Stimulated activated CD4-positive, alpha-beta T cell treated with anti-CD3 and anti-CD28 coated beads, Interleukin-1b, Interleukin-23, amount 100 ng/mL, for 4 hours (primary cell): ENCODE data around the gene RHEB.
A peak's percentile ranks its signal among the peaks of the same experiment; 100 is the strongest.
"Not testable (repeated sequence)": the region's sequence is repeated elsewhere in the genome, so short reads cannot be mapped to it uniquely, and the experiment has no call there.

Experiments
- DNase-seq, 2 donors: peaks; one replicate each; pipeline ENCODE4 v3.0.0-alpha.2; 2020; ENCODE audit warnings: low read depth in 2 of 2

RHEB gene, protein sequence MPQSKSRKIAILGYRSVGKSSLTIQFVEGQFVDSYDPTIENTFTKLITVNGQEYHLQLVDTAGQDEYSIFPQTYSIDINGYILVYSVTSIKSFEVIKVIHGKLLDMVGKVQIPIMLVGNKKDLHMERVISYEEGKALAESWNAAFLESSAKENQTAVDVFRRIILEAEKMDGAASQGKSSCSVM

DNA sequence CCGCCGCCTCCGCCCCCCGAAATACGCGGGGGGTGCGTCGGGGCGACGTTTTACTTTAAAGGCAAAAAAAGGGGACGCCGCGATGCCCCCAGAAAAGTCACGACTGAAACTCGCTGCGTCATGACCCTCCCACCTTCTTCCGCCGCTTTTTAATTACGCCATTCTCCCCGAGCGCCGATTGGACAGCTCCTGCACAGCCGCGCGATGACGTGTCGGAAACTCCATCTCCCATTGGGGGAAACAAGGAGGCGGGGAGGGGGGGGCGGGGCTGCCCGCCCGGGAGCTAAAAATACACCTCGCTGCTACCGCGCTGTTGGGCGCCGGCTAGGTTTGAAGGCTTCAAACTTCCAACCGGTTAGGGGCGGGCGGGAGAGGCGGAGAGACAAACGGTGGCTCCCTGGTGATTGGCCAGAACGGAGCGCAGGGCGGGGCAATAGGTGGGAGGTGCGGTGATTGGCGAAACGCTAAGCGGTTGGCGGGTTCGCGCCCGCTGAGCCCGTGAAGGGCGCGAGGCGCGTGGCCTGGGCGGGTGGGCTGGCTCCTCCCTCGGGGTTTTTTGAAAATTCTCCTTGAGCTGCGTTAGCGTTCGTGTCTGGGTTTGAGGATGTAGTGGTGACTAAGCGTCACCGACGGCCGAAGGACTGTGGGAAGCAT lies at the start of gene RHEB:
Gene RHEB, minus strand, starts transcription at position 131 of the 654 bp plus-strand sequence. CDS start 384 bp downstream, outside the sequence.
- DNase-seq, result peak; percentile 96 to 98

DNA sequence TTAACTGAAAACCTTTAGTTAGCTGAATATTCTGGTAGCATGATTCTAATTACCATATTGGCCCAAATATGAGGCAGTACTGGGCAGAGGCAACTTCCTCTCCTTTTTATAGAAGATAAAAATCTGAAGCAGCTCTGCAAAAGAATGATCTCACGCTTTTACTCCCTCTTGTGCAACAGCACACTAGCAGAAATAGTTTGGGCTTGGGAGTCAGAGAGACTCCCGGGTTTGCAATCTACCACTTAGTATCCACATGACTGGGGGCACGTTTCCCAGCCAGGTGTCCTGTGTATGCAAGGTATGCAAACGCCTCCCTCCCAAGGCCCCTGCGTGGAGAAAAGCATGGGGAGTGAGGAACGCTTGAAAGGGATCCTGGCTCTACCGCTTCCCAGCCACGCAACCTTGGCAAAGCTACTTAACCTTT lies 47.2 kb upstream of the RHEB start:
- no peak for DNase-seq

DNA sequence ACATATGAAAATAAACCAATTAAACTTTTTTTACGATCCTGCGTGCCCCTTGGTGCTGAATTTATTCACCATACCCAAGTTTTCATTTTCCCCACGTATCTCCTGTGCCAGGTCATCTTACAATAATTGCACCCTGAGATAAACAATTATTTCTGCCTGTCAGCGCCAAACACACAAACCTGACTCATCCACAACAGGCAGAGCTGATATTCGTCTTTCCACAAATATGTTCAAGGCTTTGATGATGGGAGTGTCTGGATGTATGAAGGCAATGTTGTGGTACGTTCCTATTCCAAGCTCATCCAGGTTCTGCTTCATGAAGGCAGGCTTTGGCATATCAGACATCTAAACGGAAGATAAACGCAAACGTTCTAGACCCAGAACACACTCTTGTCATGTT lies 45.8 kb upstream of the RHEB start:
- no peak for DNase-seq

- DNase-seq, result no peak
Measured at GRCh38 chr7:151560243-151560642, 40.5 kb upstream of the RHEB start.

DNA sequence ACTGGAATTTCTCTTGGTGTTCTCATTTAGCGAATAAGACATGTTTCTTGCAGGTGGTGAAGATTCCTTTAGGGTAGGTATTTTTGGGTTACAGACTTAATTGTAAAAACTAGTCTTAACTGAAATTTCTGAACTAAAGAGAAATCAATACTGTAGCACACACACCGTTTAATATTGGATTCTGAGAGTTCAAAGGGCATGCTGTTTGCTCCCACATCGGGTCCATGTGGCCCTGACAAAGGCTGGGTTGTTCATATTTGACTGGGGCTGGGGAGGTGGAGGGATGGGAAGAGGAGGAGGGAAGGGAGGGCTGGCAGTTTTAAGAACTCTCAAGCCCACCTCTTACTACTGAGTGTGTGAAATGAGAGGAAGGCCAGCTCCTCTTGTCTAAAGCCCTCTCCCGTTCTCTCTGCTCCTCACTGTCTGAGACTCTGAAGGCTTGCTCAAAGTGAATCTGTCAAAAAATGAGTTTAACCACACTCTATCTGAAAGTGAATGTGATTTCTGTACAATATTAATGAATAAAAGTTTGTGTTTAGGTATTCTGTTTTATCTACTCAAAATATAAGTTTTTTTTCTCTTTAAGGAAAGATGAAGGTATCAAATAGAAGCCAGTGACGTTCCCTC lies 40.0 kb upstream of the RHEB start:
- no peak for DNase-seq

DNA sequence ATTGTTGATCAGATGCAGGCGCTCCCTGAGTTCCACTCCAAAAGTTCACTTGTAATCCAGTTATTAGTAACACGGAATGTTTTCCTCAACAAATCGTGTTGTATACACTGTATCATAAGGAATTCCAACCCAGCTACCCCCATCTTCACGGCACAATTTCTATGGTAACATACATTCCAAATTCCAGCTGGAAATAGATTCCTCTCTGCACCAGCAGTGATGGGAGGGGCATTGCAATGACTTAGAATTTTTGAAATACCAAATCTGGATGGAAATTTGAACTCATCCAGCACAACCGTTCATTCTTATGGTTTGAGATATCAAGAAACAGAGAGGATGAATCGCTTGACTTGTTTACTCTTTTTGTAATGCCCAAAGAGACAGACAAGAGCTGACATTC lies 38.9 kb upstream of the RHEB start:
- DNase-seq, result no peak

DNA sequence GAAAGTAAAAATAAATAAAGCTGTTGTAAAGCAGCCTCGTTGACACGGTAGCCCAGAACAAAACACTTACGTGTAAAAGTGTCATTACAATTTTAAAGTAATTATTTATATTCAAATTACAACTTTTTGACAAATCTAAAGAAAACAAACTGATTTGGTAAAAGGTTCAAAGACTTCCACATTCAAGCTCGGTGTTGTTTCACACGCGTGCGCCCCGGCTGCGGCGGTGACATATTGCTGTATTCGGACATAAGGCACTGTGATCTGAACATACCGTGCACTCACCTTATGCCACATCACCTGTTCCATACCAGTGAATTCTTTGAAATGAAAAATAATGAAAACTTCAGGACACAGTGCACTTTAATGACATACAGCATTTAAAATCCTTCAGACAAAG lies 36.9 kb upstream of the RHEB start:
- no peak for DNase-seq

GRCh38 chr7:151553356-151553755 lies 33.7 kb upstream of the RHEB start:
- DNase-seq, result no peak

- no peak for DNase-seq
Measured at GRCh38 chr7:151552352-151553028, 32.8 kb upstream of the RHEB start.

DNA sequence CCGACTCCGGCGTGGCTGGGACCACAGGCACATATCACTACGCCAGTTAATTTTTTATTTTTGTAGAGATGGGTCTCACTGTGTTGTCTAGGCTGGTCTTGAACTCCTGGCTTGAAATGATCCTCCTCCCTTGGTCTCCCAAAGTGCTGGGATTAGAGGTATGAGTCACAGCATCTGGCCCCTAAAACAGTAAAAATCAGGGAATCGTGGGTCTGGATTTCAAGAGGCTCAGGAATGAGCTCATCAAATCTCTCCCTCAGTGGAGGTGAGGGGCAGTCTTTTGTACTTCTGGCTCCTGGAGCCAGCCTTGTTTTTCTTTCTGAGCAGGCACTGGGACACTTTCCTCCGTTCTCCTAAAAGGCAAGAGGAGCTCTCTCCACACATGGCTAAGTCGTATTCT lies 32.1 kb upstream of the RHEB start:
- no peak for DNase-seq

- DNase-seq, result no peak
Measured at GRCh38 chr7:151550656-151551286, 31.1 kb upstream of the RHEB start.

DNA sequence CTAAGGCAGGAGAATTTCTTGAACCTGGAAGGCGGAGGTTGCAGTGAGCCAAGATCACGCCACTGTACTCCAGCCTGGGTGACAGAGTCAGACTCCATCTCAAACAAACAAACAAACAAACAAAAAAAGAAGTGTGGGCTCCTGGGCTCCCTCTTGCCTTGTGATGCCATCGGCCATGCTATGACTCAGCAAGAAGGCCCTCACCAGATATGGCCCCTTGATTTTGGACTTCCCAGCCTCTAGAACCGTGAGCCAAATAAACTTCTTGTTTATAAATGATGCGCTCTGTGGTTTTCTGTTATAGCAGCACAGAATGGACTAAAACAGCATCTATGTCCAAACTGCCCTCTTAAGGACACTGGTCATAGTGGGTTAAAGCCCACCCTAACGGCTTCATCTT lies 29.9 kb upstream of the RHEB start:
- DNase-seq, result no peak

- DNase-seq, result no peak
Measured at GRCh38 chr7:151549083-151549482, 29.4 kb upstream of the RHEB start.

DNA sequence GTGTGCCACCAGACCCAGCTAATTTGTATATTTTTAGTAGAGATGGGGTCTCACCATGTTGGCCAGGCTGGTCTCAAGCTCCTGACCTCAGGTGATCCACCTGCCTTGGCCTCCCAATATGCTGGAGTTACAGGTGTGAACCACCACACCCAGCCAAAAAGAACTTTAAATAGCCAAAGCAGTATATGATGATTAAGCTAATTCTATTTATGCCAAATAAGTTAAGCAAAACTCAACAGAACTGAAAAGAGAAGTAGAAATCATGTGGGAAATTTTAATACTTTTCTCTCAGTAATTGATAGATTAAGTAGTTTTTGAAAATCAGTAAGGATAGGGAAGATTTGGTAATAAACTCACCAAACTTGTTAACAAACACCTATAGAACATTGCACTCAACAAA lies 24.5 kb upstream of the RHEB start:
- no peak for DNase-seq

- DNase-seq, result no peak
Measured at GRCh38 chr7:151542606-151543130, 23.0 kb upstream of the RHEB start.

GRCh38 chr7:151541709-151542499 lies 22.2 kb upstream of the RHEB start:
- DNase-seq, result no peak

DNA sequence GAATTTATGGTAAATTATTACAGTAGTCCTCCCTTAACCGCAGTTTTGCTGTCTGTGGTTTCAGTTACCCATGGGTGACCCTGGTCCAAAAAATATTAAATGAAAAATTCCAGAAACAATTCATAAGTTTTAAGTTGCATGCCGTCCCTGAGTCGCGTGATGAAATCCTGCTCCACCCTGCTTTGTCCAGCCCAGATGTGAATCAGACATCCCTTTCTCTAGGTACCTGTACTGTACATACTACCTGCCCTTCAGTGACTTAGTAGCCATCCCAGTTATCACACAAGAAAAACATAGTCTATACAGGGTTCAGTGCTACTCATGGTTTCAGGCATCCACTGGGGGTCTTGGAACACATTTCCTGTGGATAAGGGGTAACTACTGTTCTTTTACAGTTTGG lies 20.5 kb upstream of the RHEB start:
- no peak for DNase-seq

- no peak for DNase-seq
Measured at GRCh38 chr7:151539088-151539671, 19.5 kb upstream of the RHEB start.

GRCh38 chr7:151537818-151538561 lies 18.3 kb upstream of the RHEB start:
- DNase-seq, result no peak

GRCh38 chr7:151536178-151536577 lies 16.5 kb upstream of the RHEB start:
- not testable (repeated sequence) for DNase-seq
